KOPT-K1 (cell line): ENCODE results near the gene GSTCD.
"Not testable (repeated sequence)": the region's sequence is repeated elsewhere in the genome, so short reads cannot be mapped to it uniquely, and the experiment has no call there.

Experiments
- H3K27ac ChIP-seq: fragments of 200-600 bp; sonication (generic); 2 replicates; pipeline ENCODE4 v1.5.1; 2016; ENCODE audit warnings: antibody characterized with exemption, mild to moderate bottlenecking, low read depth, low read length; ENCODE audit not compliant: poor library complexity, severe bottlenecking
- H3K36me3 ChIP-seq: fragments of 200-600 bp; sonication (generic); 2 replicates; pipeline ENCODE4 v1.5.1; 2017; ENCODE audit warnings: antibody characterized with exemption, mild to moderate bottlenecking, low read length, moderate library complexity; ENCODE audit not compliant: insufficient read depth
- H3K9me3 ChIP-seq: fragments of 200-600 bp; sonication (generic); 2 replicates; pipeline ENCODE4 v1.5.1; 2017; ENCODE audit warnings: antibody characterized with exemption, low read length, mild to moderate bottlenecking; ENCODE audit not compliant: insufficient read depth, poor library complexity, severe bottlenecking

The GSTCD gene

GRCh38 chr4:105708181-105709080, at the start of gene GSTCD, which contains the start of gene INTS12:
TSS of gene GSTCD (plus strand) at chr4:105708784. CDS start at chr4:105717614, 8,830 bp downstream.
TSS of gene INTS12 (minus strand) at chr4:105708689. CDS start at chr4:105700005, 8,684 bp downstream.
- no peaks in the 10 kb centered on the region for H3K9me3 ChIP-seq
- peak within 1 kb of the TSS; percentile 64 for H3K27ac ChIP-seq
- H3K36me3 ChIP-seq: peaks cover 8% of the 10 kb centered on the region; the same call in 1 of the 2 replicates

- H3K27ac ChIP-seq: no peak overlapping the region
Observed at GRCh38 chr4:105659190-105659589, 49.4 kb upstream of the GSTCD start.

GRCh38 chr4:105661028-105661427, 47.6 kb upstream of the GSTCD start:
- no peak overlapping the region for H3K27ac ChIP-seq
- H3K9me3 ChIP-seq: no peaks in the 10 kb centered on the region
- no peaks in the 10 kb centered on the region for H3K36me3 ChIP-seq

More at GRCh38 chr4:105659190-105659589, 49.4 kb upstream of the GSTCD start:
- Histone ChIP-seq H3K9me3 (no peaks in the 10 kb centered on the region), H3K36me3 (no peaks in the 10 kb centered on the region)

GRCh38 chr4:105662935-105663675, 45.5 kb upstream of the GSTCD start:
- no peaks in the 10 kb centered on the region for H3K36me3 ChIP-seq
- H3K9me3 ChIP-seq: no peaks in the 10 kb centered on the region

GRCh38 chr4:105666693-105667092, 41.9 kb upstream of the GSTCD start:
- H3K27ac ChIP-seq: no peak overlapping the region

More at GRCh38 chr4:105662935-105663675, 45.5 kb upstream of the GSTCD start:
- H3K27ac ChIP-seq: no peak overlapping the region

GRCh38 chr4:105670684-105671083, 37.9 kb upstream of the GSTCD start:
- no peak overlapping the region for H3K27ac ChIP-seq
- no peaks in the 10 kb centered on the region for H3K36me3 ChIP-seq
- H3K9me3 ChIP-seq: no peaks in the 10 kb centered on the region

More at GRCh38 chr4:105666693-105667092, 41.9 kb upstream of the GSTCD start:
- no peaks in the 10 kb centered on the region for H3K36me3 ChIP-seq
- no peaks in the 10 kb centered on the region for H3K9me3 ChIP-seq

GRCh38 chr4:105671301-105671700, 37.3 kb upstream of the GSTCD start:
- Histone ChIP-seq H3K36me3 (no peaks in the 10 kb centered on the region), H3K27ac (no peak overlapping the region), H3K9me3 (no peaks in the 10 kb centered on the region)

- H3K36me3 ChIP-seq: no peaks in the 10 kb centered on the region
- no peak overlapping the region for H3K27ac ChIP-seq
- no peaks in the 10 kb centered on the region for H3K9me3 ChIP-seq
Observed at GRCh38 chr4:105674011-105674410, 34.6 kb upstream of the GSTCD start.

GRCh38 chr4:105677709-105678108, 30.9 kb upstream of the GSTCD start:
- no peaks in the 10 kb centered on the region for H3K9me3 ChIP-seq
- H3K27ac ChIP-seq: no peak overlapping the region
- peaks cover 12% of the 10 kb centered on the region for H3K36me3 ChIP-seq

- Histone ChIP-seq H3K27ac (no peak overlapping the region), H3K9me3 (no peaks in the 10 kb centered on the region), H3K36me3 (peaks cover 27% of the 10 kb centered on the region)
Observed at GRCh38 chr4:105679186-105679585, 29.4 kb upstream of the GSTCD start.

- peaks cover 62% of the 10 kb centered on the region for H3K36me3 ChIP-seq
- H3K27ac ChIP-seq: no peak overlapping the region
- no peaks in the 10 kb centered on the region for H3K9me3 ChIP-seq
Observed at GRCh38 chr4:105683038-105683437, 25.5 kb upstream of the GSTCD start.

GRCh38 chr4:105686571-105686970, 22.0 kb upstream of the GSTCD start:
- H3K27ac ChIP-seq: no peak overlapping the region
- H3K9me3 ChIP-seq: no peaks in the 10 kb centered on the region
- H3K36me3 ChIP-seq: peaks cover 93% of the 10 kb centered on the region

GRCh38 chr4:105694812-105695211, 13.8 kb upstream of the GSTCD start:
- not testable (repeated sequence) for H3K27ac ChIP-seq, H3K9me3 ChIP-seq
- peaks cover 98% of the 10 kb centered on the region for H3K36me3 ChIP-seq

- H3K9me3 ChIP-seq, H3K27ac ChIP-seq: not testable (repeated sequence)
- H3K36me3 ChIP-seq: peaks cover 89% of the 10 kb centered on the region
Observed at GRCh38 chr4:105695832-105696231, 12.8 kb upstream of the GSTCD start.

- peaks cover 71% of the 10 kb centered on the region for H3K36me3 ChIP-seq
- no peak overlapping the region for H3K27ac ChIP-seq
- no peaks in the 10 kb centered on the region for H3K9me3 ChIP-seq
Observed at GRCh38 chr4:105698607-105699006, 10.0 kb upstream of the GSTCD start.
